ENCODE results near the gene TSFM.

DNA sequence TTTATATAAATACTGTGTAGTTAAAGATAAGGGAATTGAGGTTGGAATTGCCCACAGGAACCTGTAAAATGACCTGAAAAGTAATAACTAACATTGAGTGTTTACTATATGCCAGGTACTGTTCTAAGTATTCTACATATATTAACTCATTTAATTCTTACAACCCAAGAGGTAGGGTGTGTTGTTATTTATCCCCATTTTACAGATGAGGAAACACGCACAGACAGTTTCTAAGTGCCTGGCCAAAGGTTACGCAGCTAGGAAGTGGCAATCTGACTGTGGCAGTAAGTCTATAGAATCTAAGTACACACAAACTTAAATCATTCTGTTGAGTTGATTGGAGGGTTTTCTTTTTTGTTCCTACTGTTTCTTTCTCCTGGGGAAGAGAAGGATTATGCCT is 38.8 kb upstream of the TSFM start:
- TF ChIP-seq, protein P1, sequence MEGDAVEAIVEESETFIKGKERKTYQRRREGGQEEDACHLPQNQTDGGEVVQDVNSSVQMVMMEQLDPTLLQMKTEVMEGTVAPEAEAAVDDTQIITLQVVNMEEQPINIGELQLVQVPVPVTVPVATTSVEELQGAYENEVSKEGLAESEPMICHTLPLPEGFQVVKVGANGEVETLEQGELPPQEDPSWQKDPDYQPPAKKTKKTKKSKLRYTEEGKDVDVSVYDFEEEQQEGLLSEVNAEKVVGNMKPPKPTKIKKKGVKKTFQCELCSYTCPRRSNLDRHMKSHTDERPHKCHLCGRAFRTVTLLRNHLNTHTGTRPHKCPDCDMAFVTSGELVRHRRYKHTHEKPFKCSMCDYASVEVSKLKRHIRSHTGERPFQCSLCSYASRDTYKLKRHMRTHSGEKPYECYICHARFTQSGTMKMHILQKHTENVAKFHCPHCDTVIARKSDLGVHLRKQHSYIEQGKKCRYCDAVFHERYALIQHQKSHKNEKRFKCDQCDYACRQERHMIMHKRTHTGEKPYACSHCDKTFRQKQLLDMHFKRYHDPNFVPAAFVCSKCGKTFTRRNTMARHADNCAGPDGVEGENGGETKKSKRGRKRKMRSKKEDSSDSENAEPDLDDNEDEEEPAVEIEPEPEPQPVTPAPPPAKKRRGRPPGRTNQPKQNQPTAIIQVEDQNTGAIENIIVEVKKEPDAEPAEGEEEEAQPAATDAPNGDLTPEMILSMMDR (conservative IDR thresholded peaks at IDR 0.05 in 1 of 2, IDR thresholded peaks at IDR 0.05 in 1 of 2; ENCODE audit: low read depth in 1 of 2, low read length in 2 of 2), result no peak
- no peak for TF ChIP-seq EZH2 (IDR thresholded peaks at IDR 0.05; ENCODE audit: low read length, missing control alignments)

Measured in fibroblast of lung (primary cell).